Measurements from ENCODE around the gene MRPS27.

MRPS27 gene

GRCh38 chr5:72228960-72229359 lies 91.1 kb downstream of the MRPS27 start:
- peak; percentile 57 for DNase-seq

- DNase-seq = no peak
These were observed 93.1 kb downstream of the MRPS27 start for GRCh38 chr5:72226950-72227349.

- DNase-seq = no peak
These were observed 94.3 kb downstream of the MRPS27 start for GRCh38 chr5:72225741-72226140.

- no peak for DNase-seq
These were observed 95.0 kb downstream of the MRPS27 start for GRCh38 chr5:72224946-72225463.

- peak; percentile 65 for DNase-seq
These were observed 96.7 kb downstream of the MRPS27 start for GRCh38 chr5:72223371-72223770.

- DNase-seq = no peak
These were observed 97.5 kb downstream of the MRPS27 start for GRCh38 chr5:72222521-72222920.

GRCh38 chr5:72221541-72221940 lies 98.5 kb downstream of the MRPS27 start:
- DNase-seq = no peak

- no peak for DNase-seq
These were observed 98.9 kb downstream of the MRPS27 start for GRCh38 chr5:72221099-72221498.

- no peak for DNase-seq
These were observed 103.3 kb downstream of the MRPS27 start for GRCh38 chr5:72216756-72217155.

- no peak for DNase-seq
These were observed 105.9 kb downstream of the MRPS27 start for GRCh38 chr5:72214168-72214567.

- no peak for DNase-seq
These were observed 106.6 kb downstream of the MRPS27 start for GRCh38 chr5:72213482-72213881.

- DNase-seq = no peak
These were observed 107.9 kb downstream of the MRPS27 start for GRCh38 chr5:72212171-72212570.

GRCh38 chr5:72210888-72211678 lies 109.0 kb downstream of the MRPS27 start:
- DNase-seq = no peak

GRCh38 chr5:72209147-72210115 lies 110.6 kb downstream of the MRPS27 start:
- peak; percentile 65 for DNase-seq

- DNase-seq = no peak
These were observed 111.6 kb downstream of the MRPS27 start for GRCh38 chr5:72208324-72208926.

GRCh38 chr5:72206994-72207393 lies 113.0 kb downstream of the MRPS27 start:
- no peak for DNase-seq

- DNase-seq = no peak
These were observed 113.9 kb downstream of the MRPS27 start for GRCh38 chr5:72206160-72206559.

- no peak for DNase-seq
These were observed 114.5 kb downstream of the MRPS27 start for GRCh38 chr5:72205431-72206009.

- no peak for DNase-seq
These were observed 115.1 kb downstream of the MRPS27 start for GRCh38 chr5:72204946-72205345.

- DNase-seq = no peak
These were observed 116.7 kb downstream of the MRPS27 start for GRCh38 chr5:72203251-72203845.

GRCh38 chr5:72202331-72202825 lies 117.7 kb downstream of the MRPS27 start:
- no peak for DNase-seq

GRCh38 chr5:72199681-72200080 lies 120.4 kb downstream of the MRPS27 start:
- DNase-seq = no peak
